GM19455 (cell line): ENCODE data around the gene CCNL2.
"Not testable (repeated sequence)": the region's sequence is repeated elsewhere in the genome, so short reads cannot be mapped to it uniquely, and the experiment has no call there.

Source experiments
- ATAC-seq: cut with Tn5 transposase; IDR thresholded peaks from one replicate; pipeline ENCODE4 v1.9.1; 2021; ENCODE audit not compliant: unreplicated experiment

The CCNL2 gene

GRCh38 chr1:1401457-1402010 lies 2.4 kb upstream of the CCNL2 start:
- no peak for ATAC-seq

GRCh38 chr1:1400576-1401456 lies 1.7 kb upstream of the CCNL2 start:
- no peak for ATAC-seq

GRCh38 chr1:1399872-1400575 lies 889 bp upstream of the CCNL2 start:
- peak; percentile 5 for ATAC-seq

DNA sequence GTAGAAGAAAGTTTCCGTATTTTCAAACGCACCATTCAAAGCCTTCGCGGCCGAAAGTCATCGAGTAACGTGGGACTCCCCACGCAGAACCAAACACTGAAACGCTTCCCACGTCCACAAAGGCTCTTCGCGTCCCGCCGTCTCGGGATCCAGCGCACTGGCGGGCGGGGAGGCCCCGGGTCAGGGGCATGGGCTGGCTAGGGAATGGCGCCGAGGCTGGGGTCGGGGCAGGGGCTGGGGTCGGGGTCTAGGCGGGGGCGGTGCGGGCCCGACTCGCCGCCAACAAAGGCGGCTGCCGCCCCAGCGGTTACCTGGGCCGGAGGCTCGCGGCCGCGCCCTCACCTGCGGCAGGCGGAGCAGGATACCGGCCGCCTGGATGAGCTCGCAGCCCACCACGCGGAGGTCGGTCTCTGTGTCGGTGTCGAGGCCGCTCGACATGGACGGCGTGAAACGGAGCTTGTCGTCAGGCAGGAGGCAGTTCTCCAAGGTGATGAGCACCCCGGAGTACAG lies 403 bp downstream of the CCNL2 start:
- peak; percentile 6 for ATAC-seq

- ATAC-seq = no peak
These were observed 1.2 kb downstream of the CCNL2 start for GRCh38 chr1:1397839-1398523.

GRCh38 chr1:1395166-1395565 lies 4.0 kb downstream of the CCNL2 start:
- no peak for ATAC-seq

- no peak for ATAC-seq
These were observed 5.0 kb downstream of the CCNL2 start for GRCh38 chr1:1394116-1394515.

DNA sequence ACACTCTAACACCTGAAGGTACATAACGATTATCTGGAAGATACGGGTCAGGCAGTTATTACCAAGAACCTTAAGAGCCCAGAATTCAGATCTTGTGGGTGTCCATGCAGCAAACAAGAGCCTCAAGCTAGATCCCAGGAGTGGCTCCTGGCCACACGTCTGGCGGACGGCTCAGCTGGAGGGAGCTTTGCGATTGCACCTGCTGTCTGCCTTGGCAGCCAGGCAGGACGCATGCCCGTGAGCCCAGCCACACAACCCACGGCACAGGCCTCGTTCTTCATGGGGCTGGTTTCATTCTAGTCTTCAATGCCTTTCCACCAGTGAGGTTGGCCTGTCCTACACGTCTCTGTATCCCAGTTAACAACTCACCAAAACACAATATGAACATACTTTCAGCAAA lies 5.7 kb downstream of the CCNL2 start:
- ATAC-seq = no peak

DNA sequence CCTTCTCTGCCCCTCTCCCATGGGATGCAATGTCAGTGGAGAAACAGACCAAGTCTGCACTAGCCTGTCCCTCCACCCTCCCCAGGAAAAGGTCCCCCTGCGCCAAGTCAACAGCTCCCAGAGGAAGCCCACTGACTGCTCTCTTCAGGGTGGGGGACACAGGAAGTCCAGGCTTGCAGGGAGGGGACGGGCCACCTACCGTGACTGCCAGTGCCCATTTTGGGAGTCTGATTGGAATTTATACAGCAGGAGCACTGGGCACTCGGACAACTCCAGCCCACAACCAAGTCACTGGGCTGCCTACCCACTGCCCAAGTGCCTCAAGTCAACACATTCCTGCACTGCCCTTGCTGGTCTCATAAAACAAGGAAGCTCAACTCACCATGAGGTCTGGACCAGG lies 6.1 kb downstream of the CCNL2 start:
- ATAC-seq = no peak

- no peak for ATAC-seq
These were observed 7.9 kb downstream of the CCNL2 start for GRCh38 chr1:1391225-1391624.

DNA sequence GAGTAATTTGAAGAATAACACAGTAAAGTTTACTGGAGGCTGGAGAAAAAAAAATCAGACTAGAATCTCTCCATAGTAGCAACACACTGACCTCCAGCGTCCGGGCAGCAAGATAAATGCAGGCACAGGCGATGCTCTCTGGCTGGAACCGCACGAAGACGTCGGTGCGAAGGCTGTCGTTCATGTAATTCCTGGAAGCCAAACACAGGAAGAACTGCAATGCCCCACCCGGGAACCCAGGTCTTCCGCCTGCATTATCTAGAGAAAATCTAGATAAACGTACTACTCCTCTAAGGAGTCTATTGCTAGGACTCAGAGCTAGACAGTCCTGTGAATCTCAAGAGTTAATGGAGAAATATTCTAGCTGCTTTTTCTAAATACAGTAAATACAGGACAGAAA lies 8.5 kb downstream of the CCNL2 start:
- no peak for ATAC-seq

DNA sequence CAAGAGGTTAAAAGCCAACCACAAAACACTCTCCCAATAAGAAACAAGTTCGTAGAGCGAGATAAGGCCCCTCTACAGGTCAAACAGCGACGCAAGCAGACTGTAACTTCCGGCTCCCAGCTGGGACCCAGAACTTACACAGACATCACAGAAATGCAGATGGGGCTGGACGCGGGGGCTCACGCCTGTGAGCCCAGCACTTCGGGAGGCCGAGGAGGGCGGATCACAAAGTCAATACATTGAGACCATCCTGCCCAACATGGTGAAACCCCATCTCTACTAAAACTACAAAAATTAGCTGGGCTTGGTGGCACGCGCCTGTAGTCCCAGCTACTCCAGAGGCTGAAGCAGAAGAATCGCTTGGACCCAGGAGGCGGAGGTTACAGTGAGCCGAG lies 11.1 kb downstream of the CCNL2 start:
- ATAC-seq = no peak

- ATAC-seq = no peak
These were observed 11.7 kb downstream of the CCNL2 start for GRCh38 chr1:1387098-1388077.

DNA sequence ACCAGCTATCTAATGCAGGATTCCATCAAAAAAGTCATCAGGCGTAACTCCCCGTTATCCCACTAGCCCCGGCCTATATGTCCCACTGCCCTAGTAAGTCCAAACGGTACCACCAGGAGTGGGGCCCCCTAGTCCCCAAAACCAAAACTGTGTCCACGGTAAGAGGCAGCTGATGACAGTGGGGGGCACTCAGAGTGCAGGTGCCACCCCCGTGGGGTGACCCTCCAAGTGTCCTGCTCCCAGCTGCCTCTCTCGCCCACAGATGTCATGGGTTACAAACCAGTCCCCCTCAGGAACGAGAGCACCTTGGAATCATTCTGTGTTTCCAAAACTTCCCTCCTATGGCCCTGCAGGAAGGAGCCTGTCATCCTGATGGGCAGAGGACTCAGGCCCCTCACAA lies 13.2 kb downstream of the CCNL2 start:
- ATAC-seq = no peak

GRCh38 chr1:1385339-1385738 lies 13.8 kb downstream of the CCNL2 start:
- ATAC-seq = not testable (repeated sequence)

DNA sequence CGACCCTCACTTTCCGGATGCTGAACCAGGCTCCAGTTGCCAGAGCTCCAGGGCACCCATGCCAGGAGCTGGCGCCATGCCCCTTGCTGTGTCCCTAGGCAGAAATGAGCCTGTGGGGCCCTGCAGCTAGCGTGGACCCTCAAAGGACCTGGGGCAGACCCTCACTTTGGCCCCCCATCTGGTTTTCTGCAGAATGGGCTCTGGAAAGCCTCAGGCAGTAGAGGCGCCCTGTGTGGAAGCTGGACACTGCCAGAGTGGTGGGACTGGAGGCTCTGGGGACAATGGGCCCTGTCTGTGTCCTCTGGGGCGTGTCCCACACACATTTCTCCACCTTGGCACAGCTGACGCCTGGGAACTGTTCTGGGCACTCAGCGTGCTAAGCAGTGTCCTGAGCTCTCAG lies 17.8 kb downstream of the CCNL2 start:
- ATAC-seq = no peak

GRCh38 chr1:1380860-1381259 lies 18.3 kb downstream of the CCNL2 start:
- ATAC-seq = no peak

DNA sequence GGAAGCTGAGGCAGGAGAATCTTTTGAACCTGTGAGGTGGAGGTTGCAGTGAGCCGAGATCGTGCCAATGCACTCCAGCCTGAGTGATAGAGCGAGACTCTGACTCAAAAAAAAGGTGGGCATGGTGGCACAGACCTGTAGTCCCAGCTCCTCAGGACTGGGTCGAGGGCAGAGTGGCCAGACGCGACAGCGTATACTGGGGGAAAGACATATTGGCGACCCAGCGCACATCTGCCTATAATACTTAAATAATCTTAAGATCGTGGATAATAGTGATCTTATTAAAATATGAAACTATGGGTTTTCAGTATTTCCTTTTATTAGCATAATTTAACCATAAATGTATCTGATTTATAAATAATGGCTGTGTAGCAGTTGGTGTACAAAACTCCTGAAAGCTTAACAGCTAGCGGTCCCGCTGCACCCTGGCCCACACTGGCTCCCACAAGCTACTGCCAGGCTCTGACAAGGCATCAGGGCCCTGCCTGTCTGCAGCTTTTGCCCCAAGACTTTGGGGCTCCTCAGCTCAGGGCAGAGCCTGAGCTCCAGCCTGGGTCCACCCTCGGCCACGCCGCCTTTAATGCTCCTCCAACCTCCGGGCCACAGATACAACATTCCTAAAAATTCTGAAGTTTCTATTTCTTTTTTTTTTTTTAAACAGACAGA lies 21.5 kb downstream of the CCNL2 start:
- ATAC-seq = no peak

GRCh38 chr1:1376551-1377226 lies 22.4 kb downstream of the CCNL2 start:
- ATAC-seq = no peak
